ENCODE data around the gene RNASEH2B. TPM values are rescaled to one million over a fixed set of nuclear protein-coding genes. Genes with fewer than 3 reads are reported as not detected.

Gene RNASEH2B
- total RNA-seq, 2 donors from 2014 or later, result 37.7 to 44.1 TPM

DNA sequence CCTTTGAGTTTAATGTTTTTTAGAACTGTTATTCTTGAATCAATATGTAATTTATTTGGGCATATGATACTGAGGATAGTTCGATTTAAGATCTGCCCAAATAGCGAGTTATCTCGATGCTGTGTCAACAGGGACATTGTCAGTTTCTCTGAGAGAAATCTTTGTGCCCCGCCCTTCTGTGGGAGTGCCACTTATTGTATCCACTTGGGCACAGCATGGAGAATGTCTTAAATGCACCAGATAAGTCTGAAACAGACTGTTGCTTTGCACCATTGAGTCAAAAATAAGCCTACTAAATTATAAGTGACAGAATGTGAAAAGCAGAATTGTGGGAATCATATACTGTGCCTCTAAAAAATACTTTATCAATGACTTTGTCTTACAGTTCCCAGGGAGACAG lies 45.6 kb downstream of the RNASEH2B start:
- TF ChIP-seq, protein P1, sequence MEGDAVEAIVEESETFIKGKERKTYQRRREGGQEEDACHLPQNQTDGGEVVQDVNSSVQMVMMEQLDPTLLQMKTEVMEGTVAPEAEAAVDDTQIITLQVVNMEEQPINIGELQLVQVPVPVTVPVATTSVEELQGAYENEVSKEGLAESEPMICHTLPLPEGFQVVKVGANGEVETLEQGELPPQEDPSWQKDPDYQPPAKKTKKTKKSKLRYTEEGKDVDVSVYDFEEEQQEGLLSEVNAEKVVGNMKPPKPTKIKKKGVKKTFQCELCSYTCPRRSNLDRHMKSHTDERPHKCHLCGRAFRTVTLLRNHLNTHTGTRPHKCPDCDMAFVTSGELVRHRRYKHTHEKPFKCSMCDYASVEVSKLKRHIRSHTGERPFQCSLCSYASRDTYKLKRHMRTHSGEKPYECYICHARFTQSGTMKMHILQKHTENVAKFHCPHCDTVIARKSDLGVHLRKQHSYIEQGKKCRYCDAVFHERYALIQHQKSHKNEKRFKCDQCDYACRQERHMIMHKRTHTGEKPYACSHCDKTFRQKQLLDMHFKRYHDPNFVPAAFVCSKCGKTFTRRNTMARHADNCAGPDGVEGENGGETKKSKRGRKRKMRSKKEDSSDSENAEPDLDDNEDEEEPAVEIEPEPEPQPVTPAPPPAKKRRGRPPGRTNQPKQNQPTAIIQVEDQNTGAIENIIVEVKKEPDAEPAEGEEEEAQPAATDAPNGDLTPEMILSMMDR (conservative IDR thresholded peaks at IDR 0.05), result no peak
- no peaks in the 10 kb centered on the region for H3K4me1 Mint-ChIP-seq
- Histone ChIP-seq H3K4me1 (ENCODE audit: control insufficient read depth, insufficient read depth, low read length) (no peaks in the 10 kb centered on the region), H3K9me3 (ENCODE audit: control insufficient read depth, low read length) (no peaks in the 10 kb centered on the region), H3K36me3 (ENCODE audit: control insufficient read depth, insufficient read depth, low read length) (no peaks in the 10 kb centered on the region), H3K27me3 (ENCODE audit: control insufficient read depth, insufficient read depth, low read length, poor library complexity, severe bottlenecking) (no peaks in the 10 kb centered on the region), H3K4me3 (ENCODE audit: low read length) (no peak overlapping the region), H3K9ac (ENCODE audit: extremely low read depth, low read length, poor library complexity, severe bottlenecking) (no peak overlapping the region), H3K27ac (ENCODE audit: low read depth, low read length) (peak overlapping the region; percentile 52)
- no peak overlapping the region for H3K4me3 Mint-ChIP-seq
- H3K9me3 Mint-ChIP-seq, result no peaks in the 10 kb centered on the region
- H3K27ac Mint-ChIP-seq, result no peak overlapping the region
- DNase-seq, result no peak
- H3K27me3 Mint-ChIP-seq (ENCODE audit: insufficient read depth), result no peaks in the 10 kb centered on the region
- H3K36me3 Mint-ChIP-seq (ENCODE audit: low read depth), result peaks cover 2% of the 10 kb centered on the region
- WGBS, 2 experiments (ENCODE audit: insufficient coverage in 1 of 2, insufficient read length in 1 of 2), result 86 to 90% methylated on average over 4 of the region's 4 CpGs

DNA sequence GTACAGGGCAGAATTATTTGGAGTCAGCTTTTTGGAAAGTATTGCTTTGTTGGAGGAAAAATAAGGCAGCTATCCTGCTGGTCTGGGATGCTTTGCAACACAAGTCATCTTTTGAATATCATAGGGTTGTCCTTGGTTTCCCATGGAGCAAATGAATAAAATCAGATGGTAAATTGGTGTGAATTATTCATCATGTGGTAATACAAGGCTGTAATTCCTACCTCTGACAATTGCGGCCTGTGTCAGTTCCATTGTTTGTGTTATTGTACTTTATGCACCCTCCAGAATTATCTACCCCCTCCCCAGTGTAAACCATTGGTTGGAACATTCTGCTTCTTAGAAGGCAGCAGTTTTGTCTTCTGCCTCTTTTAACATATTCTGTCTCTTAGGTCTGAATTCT lies 46.2 kb downstream of the RNASEH2B start:
- Mint-ChIP-seq H3K27ac (no peak overlapping the region), H3K27me3 (ENCODE audit: insufficient read depth) (no peaks in the 10 kb centered on the region), H3K4me1 (no peaks in the 10 kb centered on the region), H3K4me3 (no peak overlapping the region), H3K36me3 (ENCODE audit: low read depth) (peaks cover 6% of the 10 kb centered on the region), H3K9me3 (no peaks in the 10 kb centered on the region)
- Histone ChIP-seq H3K27me3 (ENCODE audit: control insufficient read depth, insufficient read depth, low read length, poor library complexity, severe bottlenecking) (no peaks in the 10 kb centered on the region), H3K27ac (ENCODE audit: low read depth, low read length) (peak overlapping the region; percentile 52), H3K4me1 (ENCODE audit: control insufficient read depth, insufficient read depth, low read length) (no peaks in the 10 kb centered on the region), H3K9ac (ENCODE audit: extremely low read depth, low read length, poor library complexity, severe bottlenecking) (no peak overlapping the region), H3K36me3 (ENCODE audit: control insufficient read depth, insufficient read depth, low read length) (no peaks in the 10 kb centered on the region), H3K4me3 (ENCODE audit: low read length) (no peak overlapping the region), H3K9me3 (ENCODE audit: control insufficient read depth, low read length) (no peaks in the 10 kb centered on the region)
- no peak for DNase-seq
- 80% methylated on average over 1 of the region's 1 CpG; no CpG with 5 or more reads in 1 of the 2 experiments for WGBS, 2 experiments (ENCODE audit: insufficient coverage in 1 of 2, insufficient read length in 1 of 2)
- TF ChIP-seq, protein P1 (conservative IDR thresholded peaks at IDR 0.05), result no peak

DNA sequence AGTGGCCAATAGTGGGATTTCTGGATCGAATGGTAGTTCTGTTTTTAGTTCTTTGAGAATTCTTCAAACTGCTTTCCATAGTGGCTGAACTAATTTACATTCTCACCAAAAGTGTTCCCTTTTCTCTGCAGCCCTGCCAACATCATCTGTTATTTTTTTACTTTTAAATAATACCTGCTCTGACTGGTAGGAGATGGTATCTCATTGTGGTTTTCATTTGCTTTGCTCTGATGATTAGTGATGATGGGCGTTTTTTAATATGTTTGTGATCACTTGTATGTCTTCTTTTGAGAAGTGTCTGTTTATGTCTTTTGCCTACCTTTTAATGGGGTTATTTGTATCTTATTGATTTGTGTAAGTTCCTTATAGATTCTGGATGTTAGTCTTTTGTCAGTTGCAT lies 48.0 kb downstream of the RNASEH2B start:
- H3K36me3 ChIP-seq (ENCODE audit: control insufficient read depth, insufficient read depth, low read length), result no peaks in the 10 kb centered on the region
- H3K4me3 ChIP-seq (ENCODE audit: low read length), result no peak overlapping the region
- TF ChIP-seq, protein P1 (conservative IDR thresholded peaks at IDR 0.05), result no peak
- H3K27me3 ChIP-seq (ENCODE audit: control insufficient read depth, insufficient read depth, low read length, poor library complexity, severe bottlenecking), result no peaks in the 10 kb centered on the region
- no peak for DNase-seq
- WGBS, 2 experiments (ENCODE audit: insufficient coverage in 1 of 2, insufficient read length in 1 of 2), result 83 to 86% methylated on average over 1 to 2 of the region's 2 CpGs
- no peak overlapping the region for H3K27ac ChIP-seq (ENCODE audit: low read depth, low read length)
- Mint-ChIP-seq H3K4me3 (no peak overlapping the region), H3K36me3 (ENCODE audit: low read depth) (peaks cover 16% of the 10 kb centered on the region), H3K27ac (no peak overlapping the region), H3K4me1 (no peaks in the 10 kb centered on the region), H3K9me3 (peaks cover 1% of the 10 kb centered on the region), H3K27me3 (ENCODE audit: insufficient read depth) (no peaks in the 10 kb centered on the region)
- no peaks in the 10 kb centered on the region for H3K9me3 ChIP-seq (ENCODE audit: control insufficient read depth, low read length)
- no peaks in the 10 kb centered on the region for H3K4me1 ChIP-seq (ENCODE audit: control insufficient read depth, insufficient read depth, low read length)
- H3K9ac ChIP-seq (ENCODE audit: extremely low read depth, low read length, poor library complexity, severe bottlenecking), result no peak overlapping the region

Data from endodermal cell (in vitro differentiated cells).